WTC11 (cell line): ENCODE data around the gene MEAF6.
"Not testable (repeated sequence)": the region's sequence is repeated elsewhere in the genome, so short reads cannot be mapped to it uniquely, and the experiment has no call there.

Experiments used
- GABPB1 ChIP-seq: sonication (generic); formaldehyde crosslinking; IDR thresholded peaks from 2 replicates; pipeline ENCODE4 v1.8.1; 2023; ENCODE audit warnings: mild to moderate bottlenecking, missing genetic modification reagents
- JUN ChIP-seq: sonication (generic); formaldehyde crosslinking; IDR thresholded peaks from 2 replicates; pipeline ENCODE4 v1.8.0; 2023; ENCODE audit warnings: mild to moderate bottlenecking, missing genetic modification reagents
- NR3C1 ChIP-seq: sonication (generic); formaldehyde crosslinking; conservative IDR thresholded peaks from 2 replicates; pipeline ENCODE4 v1.8.1; 2023; ENCODE audit warnings: low read depth, mild to moderate bottlenecking, missing genetic modification reagents
- TF ChIP-seq, protein P1 (sequence below): sonication (generic); formaldehyde crosslinking; conservative IDR thresholded peaks from 2 replicates; pipeline ENCODE4 v1.8.1; 2022; ENCODE audit warnings: mild to moderate bottlenecking, missing genetic modification reagents
- TF ChIP-seq, protein P2 (sequence below): fragments of 200-600 bp; IDR thresholded peaks from 2 replicates; pipeline ENCODE4 v1.8.0; 2022; ENCODE audit warnings: antibody characterized with exemption
- TF ChIP-seq, protein P3 (sequence below): sonication (generic); formaldehyde crosslinking; IDR thresholded peaks from 2 replicates; pipeline ENCODE4 v1.8.0; 2022; ENCODE audit warnings: mild to moderate bottlenecking, missing genetic modification reagents

DNA sequence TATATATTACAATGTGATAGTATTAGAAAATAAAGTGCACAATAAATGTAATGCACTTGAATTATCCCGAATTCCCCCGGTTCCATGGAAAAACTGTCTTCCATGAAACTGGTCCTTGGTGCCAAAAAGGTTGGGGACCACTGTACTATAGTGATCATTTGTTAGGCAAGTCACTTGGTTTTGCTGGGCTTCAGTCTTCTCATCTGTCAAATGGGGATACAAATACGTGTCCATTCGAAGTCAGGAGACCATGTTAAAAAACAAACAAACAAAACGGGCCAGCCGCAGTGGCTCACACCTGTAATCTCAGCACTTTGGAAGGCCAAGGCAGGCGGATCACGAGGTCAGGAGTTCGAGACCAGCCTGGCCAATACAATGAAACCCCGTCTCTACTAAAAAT lies 24.6 kb upstream of the MEAF6 start:
- TF ChIP-seq, protein P1, sequence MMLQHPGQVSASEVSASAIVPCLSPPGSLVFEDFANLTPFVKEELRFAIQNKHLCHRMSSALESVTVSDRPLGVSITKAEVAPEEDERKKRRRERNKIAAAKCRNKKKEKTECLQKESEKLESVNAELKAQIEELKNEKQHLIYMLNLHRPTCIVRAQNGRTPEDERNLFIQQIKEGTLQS (CRISPR knock-in tag) = not testable (repeated sequence)
- TF ChIP-seq, protein P2, sequence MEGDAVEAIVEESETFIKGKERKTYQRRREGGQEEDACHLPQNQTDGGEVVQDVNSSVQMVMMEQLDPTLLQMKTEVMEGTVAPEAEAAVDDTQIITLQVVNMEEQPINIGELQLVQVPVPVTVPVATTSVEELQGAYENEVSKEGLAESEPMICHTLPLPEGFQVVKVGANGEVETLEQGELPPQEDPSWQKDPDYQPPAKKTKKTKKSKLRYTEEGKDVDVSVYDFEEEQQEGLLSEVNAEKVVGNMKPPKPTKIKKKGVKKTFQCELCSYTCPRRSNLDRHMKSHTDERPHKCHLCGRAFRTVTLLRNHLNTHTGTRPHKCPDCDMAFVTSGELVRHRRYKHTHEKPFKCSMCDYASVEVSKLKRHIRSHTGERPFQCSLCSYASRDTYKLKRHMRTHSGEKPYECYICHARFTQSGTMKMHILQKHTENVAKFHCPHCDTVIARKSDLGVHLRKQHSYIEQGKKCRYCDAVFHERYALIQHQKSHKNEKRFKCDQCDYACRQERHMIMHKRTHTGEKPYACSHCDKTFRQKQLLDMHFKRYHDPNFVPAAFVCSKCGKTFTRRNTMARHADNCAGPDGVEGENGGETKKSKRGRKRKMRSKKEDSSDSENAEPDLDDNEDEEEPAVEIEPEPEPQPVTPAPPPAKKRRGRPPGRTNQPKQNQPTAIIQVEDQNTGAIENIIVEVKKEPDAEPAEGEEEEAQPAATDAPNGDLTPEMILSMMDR = not testable (repeated sequence)
- TF ChIP-seq GABPB1 (CRISPR knock-in tag); JUN (CRISPR knock-in tag); NR3C1: not testable (repeated sequence)
- TF ChIP-seq, protein P3, sequence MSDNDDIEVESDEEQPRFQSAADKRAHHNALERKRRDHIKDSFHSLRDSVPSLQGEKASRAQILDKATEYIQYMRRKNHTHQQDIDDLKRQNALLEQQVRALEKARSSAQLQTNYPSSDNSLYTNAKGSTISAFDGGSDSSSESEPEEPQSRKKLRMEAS (CRISPR knock-in tag) = not testable (repeated sequence)
